ENCODE data around the gene PRSS21. TPM values are rescaled to one million over a fixed set of nuclear protein-coding genes. Genes with fewer than 3 reads are reported as not detected.
A peak's percentile ranks its signal among the peaks of the same experiment; 100 is the strongest.

The PRSS21 gene
- total RNA-seq, 3 donors from 2014 or later: 2.9 to 4.9 TPM; not detected in 1

GRCh38 chr16:2858245-2859025, 41.4 kb downstream of the PRSS21 start:
- no peaks in the 10 kb centered on the region for H3K27me3 ChIP-seq
- intact Hi-C loops (cut with DNase I; ENCODE audit: low total_unique reads): loop anchor here (10.0 kb wide), 1 partner anchor 104 kb away; the partner anchor contains the start of gene SRRM2

GRCh38 chr16:2859686-2860265, 42.7 kb downstream of the PRSS21 start:
- H3K27me3 ChIP-seq: no peaks in the 10 kb centered on the region

More at GRCh38 chr16:2858245-2859025, 41.4 kb downstream of the PRSS21 start:
- peak; percentile 89 to 92 for DNase-seq (ENCODE audit: low spot score in 2 of 2)
- Histone ChIP-seq H3K4me3 (peak overlapping the region in 2 of 3 donors; percentile 54 to 67), H3K27ac (peak overlapping the region; percentile 91 to 93), H3K9me3 (peaks cover 0 to 6% of the 10 kb centered on the region in 2 donors), H3K4me1 (no peaks in the 10 kb centered on the region), H3K36me3 (no peaks in the 10 kb centered on the region)
- peak in 2 of 3 donors; percentile 22 to 63 for TF ChIP-seq CTCF (IDR thresholded peaks at IDR 0.05)
- TF ChIP-seq POLR2AphosphoS5 (IDR thresholded peaks at IDR 0.05): peak in 1 of 3 donors; percentile 54
- TF ChIP-seq POLR2A (IDR thresholded peaks at IDR 0.05): no peak

GRCh38 chr16:2860826-2861567, 44.0 kb downstream of the PRSS21 start:
- Histone ChIP-seq H3K27ac (no peak overlapping the region), H3K4me3 (no peak overlapping the region), H3K9me3 (peaks cover 0 to 4% of the 10 kb centered on the region in 2 donors), H3K27me3 (no peaks in the 10 kb centered on the region), H3K36me3 (no peaks in the 10 kb centered on the region), H3K4me1 (no peaks in the 10 kb centered on the region)
- TF ChIP-seq POLR2AphosphoS5 (IDR thresholded peaks at IDR 0.05) (no peak), POLR2A (IDR thresholded peaks at IDR 0.05) (no peak), CTCF (IDR thresholded peaks at IDR 0.05) (no peak)
- intact Hi-C loops (cut with DNase I; ENCODE audit: low total_unique reads): no loop called here
- DNase-seq (ENCODE audit: low spot score in 2 of 2): no peak

More at GRCh38 chr16:2859686-2860265, 42.7 kb downstream of the PRSS21 start:
- TF ChIP-seq CTCF (IDR thresholded peaks at IDR 0.05) (no peak), POLR2AphosphoS5 (IDR thresholded peaks at IDR 0.05) (no peak), POLR2A (IDR thresholded peaks at IDR 0.05) (no peak)
- no peaks in the 10 kb centered on the region for H3K4me1 ChIP-seq
- H3K36me3 ChIP-seq: no peaks in the 10 kb centered on the region
- H3K4me3 ChIP-seq: no peak overlapping the region
- peaks cover 0 to 4% of the 10 kb centered on the region in 2 donors for H3K9me3 ChIP-seq
- H3K27ac ChIP-seq: no peak overlapping the region
- DNase-seq (ENCODE audit: low spot score in 2 of 2): no peak
- intact Hi-C loops (cut with DNase I; ENCODE audit: low total_unique reads): loop anchor here (10.0 kb wide), 1 partner anchor 105 kb away; the partner anchor contains the start of gene SRRM2

- TF ChIP-seq POLR2AphosphoS5 (IDR thresholded peaks at IDR 0.05) (no peak), CTCF (IDR thresholded peaks at IDR 0.05) (no peak), POLR2A (IDR thresholded peaks at IDR 0.05) (no peak)
- Histone ChIP-seq H3K36me3 (no peaks in the 10 kb centered on the region), H3K4me3 (no peak overlapping the region), H3K27me3 (no peaks in the 10 kb centered on the region), H3K27ac (no peak overlapping the region), H3K9me3 (peaks cover 0 to 4% of the 10 kb centered on the region in 2 donors), H3K4me1 (no peaks in the 10 kb centered on the region)
- no peak for DNase-seq (ENCODE audit: low spot score in 2 of 2)
- intact Hi-C loops (cut with DNase I; ENCODE audit: low total_unique reads): no loop called here
Measured at GRCh38 chr16:2865651-2866050, 48.6 kb downstream of the PRSS21 start.
